RWPE2 (cell line): ENCODE measurements around the gene ZNF48.
"Not testable (repeated sequence)": the region's sequence is repeated elsewhere in the genome, so short reads cannot be mapped to it uniquely, and the experiment has no call there.

Source experiments
- ATAC-seq: fragments of 200-7000 bp; cut with Tn5 transposase; 3 replicates; pipeline ENCODE4 v1.9.1; 2021; ENCODE audit warnings: low read depth
- DNase-seq: peaks from one replicate; pipeline ENCODE4 v3.0.0-alpha.2; 2020; ENCODE audit warnings: low spot score
- H3K27ac ChIP-seq: fragments of 450-650 bp; 2 replicates; pipeline ENCODE4 v1.5.1; 2017; ENCODE audit warnings: mild to moderate bottlenecking; ENCODE audit not compliant: poor library complexity, severe bottlenecking
- H3K27me3 ChIP-seq: fragments of 250-450 bp; sonication (Bioruptor Pico); 2 replicates; pipeline ENCODE4 v1.5.1; 2021; ENCODE audit warnings: mild to moderate bottlenecking, moderate library complexity; ENCODE audit not compliant: insufficient read depth, poor library complexity, severe bottlenecking
- H3K36me3 ChIP-seq: fragments of 250-450 bp; sonication (Bioruptor Pico); 2 replicates; pipeline ENCODE4 v1.5.1; 2020; ENCODE audit warnings: low read depth, mild to moderate bottlenecking, moderate library complexity
- H3K4me1 ChIP-seq: fragments of 250-450 bp; sonication (Bioruptor Pico); 2 replicates; pipeline ENCODE4 v1.5.1; 2021; ENCODE audit warnings: mild to moderate bottlenecking, moderate library complexity; ENCODE audit not compliant: insufficient read depth, poor library complexity, severe bottlenecking
- H3K4me3 ChIP-seq: fragments of 250-450 bp; sonication (Bioruptor Pico); 2 replicates; pipeline ENCODE4 v1.5.1; 2021; ENCODE audit warnings: mild to moderate bottlenecking, moderate library complexity; ENCODE audit not compliant: severe bottlenecking
- H3K9me3 ChIP-seq: fragments of 250-450 bp; sonication (Bioruptor Pico); 2 replicates; pipeline ENCODE4 v1.5.1; 2021; ENCODE audit warnings: mild to moderate bottlenecking, moderate library complexity; ENCODE audit not compliant: severe bottlenecking
- CTCF ChIP-seq: fragments of 450-650 bp; IDR thresholded peaks from one replicate; pipeline ENCODE4 v1.5.1; 2017; ENCODE audit warnings: mild to moderate bottlenecking, moderate library complexity; ENCODE audit not compliant: poor library complexity, severe bottlenecking

ZNF48 gene

GRCh38 chr16:30394592-30395154 is 547 bp upstream of the ZNF48 start:
- no peak for DNase-seq
- H3K4me3 ChIP-seq: peak overlapping the region; percentile 95
- ATAC-seq: peak; percentile 5; the same call in 1 of the 3 replicates

GRCh38 chr16:30395992-30396585 is 869 bp downstream of the ZNF48 start:
- H3K36me3 ChIP-seq: peaks cover 7% of the 10 kb centered on the region
- H3K27me3 ChIP-seq: no peaks in the 10 kb centered on the region
- TF ChIP-seq CTCF: no peak
- DNase-seq: no peak
- H3K4me1 ChIP-seq: no peaks in the 10 kb centered on the region
- peak overlapping the region; percentile 95 for H3K4me3 ChIP-seq
- H3K27ac ChIP-seq: peak overlapping the region; percentile 63
- no peaks in the 10 kb centered on the region for H3K9me3 ChIP-seq
- no peak for ATAC-seq

More at GRCh38 chr16:30394592-30395154, 547 bp upstream of the ZNF48 start:
- H3K4me1 ChIP-seq: no peaks in the 10 kb centered on the region
- TF ChIP-seq CTCF: no peak
- H3K9me3 ChIP-seq: no peaks in the 10 kb centered on the region
- peaks cover 7% of the 10 kb centered on the region for H3K36me3 ChIP-seq
- H3K27me3 ChIP-seq: no peaks in the 10 kb centered on the region
- peak overlapping the region; percentile 63 for H3K27ac ChIP-seq

GRCh38 chr16:30396627-30397026 is 1.4 kb downstream of the ZNF48 start:
- H3K9me3 ChIP-seq, H3K4me1 ChIP-seq, H3K27me3 ChIP-seq, DNase-seq, H3K36me3 ChIP-seq, ATAC-seq: not testable (repeated sequence)
- H3K27ac ChIP-seq: peak overlapping the region; percentile 63
- peak overlapping the region; percentile 95 for H3K4me3 ChIP-seq

- Histone ChIP-seq H3K4me3 (no peak overlapping the region), H3K4me1 (no peaks in the 10 kb centered on the region), H3K36me3 (peaks cover 7% of the 10 kb centered on the region), H3K27ac (no peak overlapping the region), H3K27me3 (no peaks in the 10 kb centered on the region), H3K9me3 (no peaks in the 10 kb centered on the region)
- DNase-seq (no peak), ATAC-seq (no peak)
- TF ChIP-seq CTCF: no peak
Observed at GRCh38 chr16:30397056-30397455, 1.8 kb downstream of the ZNF48 start.

- no peak for TF ChIP-seq CTCF
- H3K4me1 ChIP-seq: no peaks in the 10 kb centered on the region
- H3K27me3 ChIP-seq: no peaks in the 10 kb centered on the region
- no peak overlapping the region for H3K27ac ChIP-seq
- ATAC-seq: no peak
- H3K9me3 ChIP-seq: no peaks in the 10 kb centered on the region
- no peak overlapping the region for H3K4me3 ChIP-seq
- no peak for DNase-seq
- peaks cover 7% of the 10 kb centered on the region for H3K36me3 ChIP-seq
Observed at GRCh38 chr16:30397776-30398660, 2.8 kb downstream of the ZNF48 start.
